Thyroid gland (tissue), 4 donors: ENCODE measurements around the gene ATP6V0C.

Experiments
- POLR2A ChIP-seq, 2 donors: fragments of 450-650 bp; IDR thresholded peaks; one replicate each; pipeline ENCODE4 v1.6.1; 2017; ENCODE audit warnings: antibody characterized with exemption in 2 of 2, mild to moderate bottlenecking in 2 of 2, moderate library complexity in 1 of 2
- TF ChIP-seq, protein P1 (sequence below), 6 experiments: fragments of 200-600 bp in 3 of 6; fragments of 450-650 bp in 3 of 6; sonication (generic) in 3 of 6; IDR thresholded peaks; one replicate each; pipeline ENCODE4 v1.5.1; 2016 to 2019; ENCODE audit warnings: antibody characterized with exemption in 6 of 6, mild to moderate bottlenecking in 2 of 6, inconsistent platforms in 1 of 6, moderate library complexity in 1 of 6

DNA sequence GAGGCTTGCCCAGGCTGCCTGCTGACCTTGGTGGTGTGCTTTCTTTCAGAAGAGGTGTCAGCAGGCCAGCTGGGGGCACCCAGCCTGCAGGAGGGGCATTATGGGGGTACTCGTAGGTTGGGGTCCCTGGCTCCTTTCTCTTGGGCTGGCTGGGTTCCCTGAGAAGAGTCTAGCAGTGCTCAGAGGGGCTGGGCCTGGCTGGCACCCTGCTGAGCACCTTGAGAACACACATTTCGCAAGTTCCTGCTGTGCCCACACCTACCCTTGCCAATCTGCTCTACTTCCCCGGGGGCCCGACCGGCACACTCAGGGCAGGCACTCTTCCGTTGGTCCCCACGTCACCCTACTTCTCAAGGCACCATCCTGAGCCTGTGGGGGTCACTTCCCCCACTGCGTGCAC is 12.4 kb downstream of the ATP6V0C start:
- TF ChIP-seq, protein P1, sequence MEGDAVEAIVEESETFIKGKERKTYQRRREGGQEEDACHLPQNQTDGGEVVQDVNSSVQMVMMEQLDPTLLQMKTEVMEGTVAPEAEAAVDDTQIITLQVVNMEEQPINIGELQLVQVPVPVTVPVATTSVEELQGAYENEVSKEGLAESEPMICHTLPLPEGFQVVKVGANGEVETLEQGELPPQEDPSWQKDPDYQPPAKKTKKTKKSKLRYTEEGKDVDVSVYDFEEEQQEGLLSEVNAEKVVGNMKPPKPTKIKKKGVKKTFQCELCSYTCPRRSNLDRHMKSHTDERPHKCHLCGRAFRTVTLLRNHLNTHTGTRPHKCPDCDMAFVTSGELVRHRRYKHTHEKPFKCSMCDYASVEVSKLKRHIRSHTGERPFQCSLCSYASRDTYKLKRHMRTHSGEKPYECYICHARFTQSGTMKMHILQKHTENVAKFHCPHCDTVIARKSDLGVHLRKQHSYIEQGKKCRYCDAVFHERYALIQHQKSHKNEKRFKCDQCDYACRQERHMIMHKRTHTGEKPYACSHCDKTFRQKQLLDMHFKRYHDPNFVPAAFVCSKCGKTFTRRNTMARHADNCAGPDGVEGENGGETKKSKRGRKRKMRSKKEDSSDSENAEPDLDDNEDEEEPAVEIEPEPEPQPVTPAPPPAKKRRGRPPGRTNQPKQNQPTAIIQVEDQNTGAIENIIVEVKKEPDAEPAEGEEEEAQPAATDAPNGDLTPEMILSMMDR (IDR thresholded peaks at IDR 0.05), result no peak
- TF ChIP-seq POLR2A (IDR thresholded peaks at IDR 0.05), result no peak
